Neural cell (in vitro differentiated cells): ENCODE measurements around the gene MAPK8IP2. TPM values are rescaled to one million over a fixed set of nuclear protein-coding genes. Genes with fewer than 3 reads are reported as not detected.

Experiments
- H2AFZ ChIP-seq: fragments of 200-600, 300-800 bp; sonication (generic), shearing (Covaris generic); 2 replicates; pipeline ENCODE4 v1.6.0; 2014; ENCODE audit warnings: low read depth, mild to moderate bottlenecking, antibody characterized with exemption, low read length, moderate library complexity
- H3F3A ChIP-seq: fragments of 200-600 bp; shearing (Covaris generic); 2 replicates; pipeline ENCODE4 v1.6.1; 2016; ENCODE audit warnings: mild to moderate bottlenecking, moderate library complexity, mixed read lengths, antibody characterized with exemption, low read length; ENCODE audit not compliant: insufficient read depth, poor library complexity, severe bottlenecking
- H3K27ac ChIP-seq: fragments of 200-600, 300-800 bp; sonication (generic), shearing (Covaris generic); 2 replicates; pipeline ENCODE4 v1.5.1; 2014; ENCODE audit warnings: mild to moderate bottlenecking, low read length, moderate library complexity
- H3K27me3 ChIP-seq: fragments of 300-800, 200-600 bp; sonication (generic), shearing (Covaris generic); 2 replicates; pipeline ENCODE4 v1.6.0; 2014; ENCODE audit warnings: mild to moderate bottlenecking, low read depth, low read length, moderate library complexity; ENCODE audit not compliant: insufficient read depth
- H3K36me3 ChIP-seq: fragments of 300-800, 200-600 bp; sonication (generic), shearing (Covaris generic); 2 replicates; pipeline ENCODE4 v1.5.1; 2014; ENCODE audit warnings: mild to moderate bottlenecking, antibody characterized with exemption, low read length, moderate library complexity; ENCODE audit not compliant: insufficient read depth
- H3K4me2 ChIP-seq: fragments of 300-800, 200-600 bp; sonication (generic), shearing (Covaris generic); 2 replicates; pipeline ENCODE4 v1.6.0; 2014; ENCODE audit warnings: mild to moderate bottlenecking, low read length
- H3K4me3 ChIP-seq: fragments of 300-800, 200-600 bp; sonication (generic), shearing (Covaris generic); 2 replicates; pipeline ENCODE4 v1.5.1; 2014; ENCODE audit warnings: mild to moderate bottlenecking, low read length, moderate library complexity
- H3K79me2 ChIP-seq: fragments of 200-600 bp; shearing (Covaris generic); replicated peaks from 2 replicates; pipeline ENCODE4 v1.6.0; 2014; ENCODE audit warnings: mild to moderate bottlenecking, low read length, moderate library complexity; ENCODE audit not compliant: insufficient read depth
- H3K9ac ChIP-seq: fragments of 300-800, 200-600 bp; sonication (generic), shearing (Covaris generic); 2 replicates; pipeline ENCODE4 v1.6.1; 2016; ENCODE audit warnings: mild to moderate bottlenecking, low read length, mixed read lengths
- H3K9me2 ChIP-seq: fragments of 200-600 bp; shearing (Covaris generic); 2 replicates; pipeline ENCODE4 v1.6.1; 2016; ENCODE audit warnings: mild to moderate bottlenecking, low read length, mixed read lengths; ENCODE audit not compliant: insufficient read depth
- H3K9me3 ChIP-seq: fragments of 200-600, 300-800 bp; sonication (generic), shearing (Covaris generic); 2 replicates; pipeline ENCODE4 v1.6.1; 2016; ENCODE audit warnings: mild to moderate bottlenecking, mixed run types, low read length, moderate library complexity, mixed read lengths
- H4K20me1 ChIP-seq: fragments of 200-600 bp; shearing (Covaris generic); 2 replicates; pipeline ENCODE4 v1.6.1; 2016; ENCODE audit warnings: mild to moderate bottlenecking, mixed run types; ENCODE audit not compliant: insufficient read depth
- CTCF ChIP-seq: fragments of 450-650 bp; IDR thresholded peaks from 2 replicates; pipeline ENCODE4 v1.5.1; 2014; ENCODE audit warnings: antibody characterized with exemption, mild to moderate bottlenecking, moderate library complexity; ENCODE audit not compliant: poor library complexity, severe bottlenecking
- EP300 ChIP-seq: fragments of 450-650 bp; conservative IDR thresholded peaks from 2 replicates; pipeline ENCODE4 v1.6.1; 2014; ENCODE audit warnings: antibody characterized with exemption, mild to moderate bottlenecking, moderate library complexity; ENCODE audit not compliant: poor library complexity, severe bottlenecking
- EZH2 ChIP-seq: fragments of 200-600, 300-800 bp; shearing (Covaris generic), sonication (generic); IDR thresholded peaks from 2 replicates; pipeline ENCODE4 v1.6.1; 2014; ENCODE audit warnings: antibody characterized with exemption, low read length, borderline replicate concordance, mild to moderate bottlenecking; ENCODE audit not compliant: insufficient read depth, poor library complexity, severe bottlenecking
- MXI1 ChIP-seq: fragments of 450-650 bp; conservative IDR thresholded peaks from 2 replicates; pipeline ENCODE4 v1.6.1; 2014; ENCODE audit warnings: antibody characterized with exemption, mild to moderate bottlenecking; ENCODE audit not compliant: poor library complexity, severe bottlenecking
- POLR2AphosphoS5 ChIP-seq: IDR thresholded peaks from 2 replicates; pipeline ENCODE4 v1.6.1; 2012
- RAD21 ChIP-seq: fragments of 450-650 bp; conservative IDR thresholded peaks from 2 replicates; pipeline ENCODE4 v1.6.1; 2014; ENCODE audit warnings: antibody characterized with exemption, mild to moderate bottlenecking, moderate library complexity
- SMC3 ChIP-seq: fragments of 450-650 bp; conservative IDR thresholded peaks from 2 replicates; pipeline ENCODE4 v1.6.1; 2014; ENCODE audit warnings: antibody characterized with exemption, mild to moderate bottlenecking, moderate library complexity; ENCODE audit not compliant: poor library complexity
- TAF1 ChIP-seq: IDR thresholded peaks from 2 replicates; pipeline ENCODE4 v1.6.1; 2012; ENCODE audit warnings: low read depth
- polyA plus RNA-seq: library from polyadenylated mRNA; depleted of rRNA; stranded (reverse); fragments of >200 nt; gene quantifications from 2 replicates; pipeline ENCODE4 v1.2.3, GENCODE V29; 2014
- TF ChIP-seq, protein P1 (sequence below): IDR thresholded peaks from 2 replicates; pipeline ENCODE4 v1.6.1; 2012; ENCODE audit warnings: borderline replicate concordance

Gene MAPK8IP2
- polyA plus RNA-seq, 1 donor from 2014 or later: 48.0 TPM

DNA sequence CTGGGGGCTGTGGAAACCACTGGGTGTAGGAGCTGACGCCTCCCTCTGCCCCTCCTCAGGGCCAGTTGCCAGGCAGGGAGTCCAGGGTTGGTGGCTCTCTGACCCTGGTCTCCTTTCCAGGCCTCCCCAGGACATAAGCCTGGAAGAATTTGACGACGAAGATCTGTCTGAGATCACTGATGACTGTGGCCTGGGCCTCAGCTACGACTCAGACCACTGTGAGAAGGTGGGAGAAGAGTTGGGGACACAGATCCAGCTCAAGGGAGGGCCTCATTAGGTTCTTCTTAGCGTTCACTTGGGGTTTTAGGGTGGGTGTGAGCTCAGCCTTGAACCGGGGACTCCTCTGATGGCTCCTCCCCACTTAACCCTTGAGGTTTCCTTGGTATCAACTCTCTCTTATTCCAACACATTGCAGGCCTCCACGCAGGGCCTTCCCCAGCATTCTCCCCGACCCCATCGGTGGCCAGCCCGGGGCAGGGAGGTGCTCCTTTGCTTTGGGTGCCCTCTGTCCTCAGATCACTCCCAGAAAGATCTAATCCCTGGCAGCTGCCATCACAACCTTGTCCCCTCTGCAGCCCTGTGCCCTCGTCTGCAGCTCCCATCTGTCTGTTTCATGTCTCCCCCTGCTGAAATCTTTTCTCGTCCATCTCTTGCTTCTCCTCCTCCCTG, 1.2 kb downstream of the MAPK8IP2 start:
- TF ChIP-seq, protein P1, sequence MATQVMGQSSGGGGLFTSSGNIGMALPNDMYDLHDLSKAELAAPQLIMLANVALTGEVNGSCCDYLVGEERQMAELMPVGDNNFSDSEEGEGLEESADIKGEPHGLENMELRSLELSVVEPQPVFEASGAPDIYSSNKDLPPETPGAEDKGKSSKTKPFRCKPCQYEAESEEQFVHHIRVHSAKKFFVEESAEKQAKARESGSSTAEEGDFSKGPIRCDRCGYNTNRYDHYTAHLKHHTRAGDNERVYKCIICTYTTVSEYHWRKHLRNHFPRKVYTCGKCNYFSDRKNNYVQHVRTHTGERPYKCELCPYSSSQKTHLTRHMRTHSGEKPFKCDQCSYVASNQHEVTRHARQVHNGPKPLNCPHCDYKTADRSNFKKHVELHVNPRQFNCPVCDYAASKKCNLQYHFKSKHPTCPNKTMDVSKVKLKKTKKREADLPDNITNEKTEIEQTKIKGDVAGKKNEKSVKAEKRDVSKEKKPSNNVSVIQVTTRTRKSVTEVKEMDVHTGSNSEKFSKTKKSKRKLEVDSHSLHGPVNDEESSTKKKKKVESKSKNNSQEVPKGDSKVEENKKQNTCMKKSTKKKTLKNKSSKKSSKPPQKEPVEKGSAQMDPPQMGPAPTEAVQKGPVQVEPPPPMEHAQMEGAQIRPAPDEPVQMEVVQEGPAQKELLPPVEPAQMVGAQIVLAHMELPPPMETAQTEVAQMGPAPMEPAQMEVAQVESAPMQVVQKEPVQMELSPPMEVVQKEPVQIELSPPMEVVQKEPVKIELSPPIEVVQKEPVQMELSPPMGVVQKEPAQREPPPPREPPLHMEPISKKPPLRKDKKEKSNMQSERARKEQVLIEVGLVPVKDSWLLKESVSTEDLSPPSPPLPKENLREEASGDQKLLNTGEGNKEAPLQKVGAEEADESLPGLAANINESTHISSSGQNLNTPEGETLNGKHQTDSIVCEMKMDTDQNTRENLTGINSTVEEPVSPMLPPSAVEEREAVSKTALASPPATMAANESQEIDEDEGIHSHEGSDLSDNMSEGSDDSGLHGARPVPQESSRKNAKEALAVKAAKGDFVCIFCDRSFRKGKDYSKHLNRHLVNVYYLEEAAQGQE: no peak
- TF ChIP-seq POLR2AphosphoS5: no peak
- TF ChIP-seq MXI1: no peak
- no peak for TF ChIP-seq EP300
- TF ChIP-seq SMC3: no peak
- TF ChIP-seq CTCF: no peak
- no peak for TF ChIP-seq RAD21
- no peak for TF ChIP-seq EZH2
- TF ChIP-seq TAF1: no peak
- Histone ChIP-seq H3K79me2 (no peaks in the 10 kb centered on the region), H3K9me2 (no peaks in the 10 kb centered on the region), H3K9me3 (no peaks in the 10 kb centered on the region), H3K27me3 (no peaks in the 10 kb centered on the region), H3K4me3 (peak overlapping the region; percentile 93), H3F3A (no peaks in the 10 kb centered on the region), H3K36me3 (no peaks in the 10 kb centered on the region), H3K27ac (peak overlapping the region; percentile 73), H3K4me2 (peak overlapping the region; percentile 41), H3K9ac (peak overlapping the region; percentile 89), H4K20me1 (no peaks in the 10 kb centered on the region), H2AFZ (no peak overlapping the region)

DNA sequence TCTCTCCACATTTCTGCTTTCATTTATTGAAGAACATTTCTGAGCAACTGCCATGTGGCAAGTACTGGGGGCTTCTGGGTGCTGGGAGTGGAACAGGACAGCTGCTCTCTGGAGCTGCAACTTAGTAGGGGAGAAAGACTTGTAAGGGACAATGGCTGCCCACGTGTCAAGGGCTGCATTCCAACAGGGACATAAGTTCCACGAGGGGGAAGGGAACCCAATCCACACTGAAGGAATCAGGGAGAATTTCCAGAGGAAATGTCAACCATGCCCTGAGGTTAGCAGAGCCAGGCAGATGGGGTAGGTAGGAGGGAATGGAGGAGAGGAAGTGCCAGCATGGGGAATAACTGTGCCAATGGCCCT, 1.7 kb downstream of the MAPK8IP2 start:
- Histone ChIP-seq H3F3A (no peaks in the 10 kb centered on the region), H3K4me2 (no peak overlapping the region), H3K9me2 (no peaks in the 10 kb centered on the region), H3K79me2 (no peaks in the 10 kb centered on the region), H4K20me1 (no peaks in the 10 kb centered on the region), H3K27ac (no peak overlapping the region), H3K27me3 (no peaks in the 10 kb centered on the region), H3K9ac (peak overlapping the region; percentile 89), H3K9me3 (no peaks in the 10 kb centered on the region), H3K36me3 (no peaks in the 10 kb centered on the region), H2AFZ (no peak overlapping the region), H3K4me3 (peak overlapping the region; percentile 93)
- TF ChIP-seq, protein P1: no peak
- no peak for TF ChIP-seq RAD21
- TF ChIP-seq EP300: no peak
- no peak for TF ChIP-seq CTCF
- no peak for TF ChIP-seq TAF1
- TF ChIP-seq MXI1: no peak
- no peak for TF ChIP-seq EZH2
- no peak for TF ChIP-seq POLR2AphosphoS5
- no peak for TF ChIP-seq SMC3
